Stimulated activated CD4-positive, alpha-beta T cell treated with anti-CD3 and anti-CD28 coated beads, Interleukin-12 subunit alpha, Interleukin-12 subunit beta, amount 100 ng/mL, for 24 hours (primary cell): ENCODE measurements around the gene PRTN3.

Source experiments
- DNase-seq, 2 experiments: peaks; one replicate each; pipeline ENCODE4 v3.0.0-alpha.2; 2020; ENCODE audit warnings: low read depth in 2 of 2

The PRTN3 gene

GRCh38 chr19:803099-803561 lies 37.7 kb upstream of the PRTN3 start:
- no peak for DNase-seq

GRCh38 chr19:803686-804418 lies 36.9 kb upstream of the PRTN3 start:
- DNase-seq: no peak

GRCh38 chr19:804419-805165 lies 36.2 kb upstream of the PRTN3 start:
- DNase-seq: no peak

GRCh38 chr19:805166-805551 lies 35.6 kb upstream of the PRTN3 start:
- no peak for DNase-seq

GRCh38 chr19:805600-806550 lies 34.9 kb upstream of the PRTN3 start:
- DNase-seq: no peak

- DNase-seq: no peak
Observed at GRCh38 chr19:806815-807421, 33.9 kb upstream of the PRTN3 start.

GRCh38 chr19:807627-808422 lies 33.0 kb upstream of the PRTN3 start:
- no peak for DNase-seq

GRCh38 chr19:808423-808775 lies 32.4 kb upstream of the PRTN3 start:
- DNase-seq: no peak

- no peak for DNase-seq
Observed at GRCh38 chr19:810077-810855, 30.5 kb upstream of the PRTN3 start.

GRCh38 chr19:810883-811489 lies 29.8 kb upstream of the PRTN3 start:
- no peak for DNase-seq

- DNase-seq: no peak
Observed at GRCh38 chr19:811506-812048, 29.2 kb upstream of the PRTN3 start.

GRCh38 chr19:812049-812746 lies 28.6 kb upstream of the PRTN3 start:
- DNase-seq: no peak

GRCh38 chr19:812747-813218 lies 28.0 kb upstream of the PRTN3 start:
- no peak for DNase-seq

- no peak for DNase-seq
Observed at GRCh38 chr19:813219-814151, 27.3 kb upstream of the PRTN3 start.

GRCh38 chr19:814152-815078 lies 26.4 kb upstream of the PRTN3 start:
- no peak for DNase-seq

GRCh38 chr19:815079-815774 lies 25.6 kb upstream of the PRTN3 start:
- no peak for DNase-seq
